Calu3 (cell line): Measurements from ENCODE around the gene FMN1. TPM values are rescaled to one million over a fixed set of nuclear protein-coding genes. Genes with fewer than 3 reads are reported as not detected.

Experiments
- BruUV-seq: library from RNA; stranded (reverse); fragments of 400-500 nt; replicated peaks from 2 replicates; lab custom pipeline; 2021; lab: Mats Ljungman, UMichigan
- CTCF ChIA-PET: fragments of 300-600 bp; sonication (Branson Sonifier 250); formaldehyde crosslinking; loops from one replicate; lab custom pipeline; 2022; ENCODE audit warnings: antibody characterized with exemption; lab: Charles Lee
- DNase-seq: peaks from one replicate; pipeline ENCODE4 v3.0.0; 2022
- H3K27ac Mint-ChIP-seq: one replicate; pipeline ENCODE4 v1.8.0; 2022; ENCODE audit warnings: mixed read lengths; ENCODE audit not compliant: unreplicated experiment
- H3K27me3 Mint-ChIP-seq: one replicate; pipeline ENCODE4 v1.8.0; 2022; ENCODE audit warnings: mixed read lengths; ENCODE audit not compliant: unreplicated experiment
- H3K36me3 Mint-ChIP-seq: one replicate; pipeline ENCODE4 v1.8.0; 2022; ENCODE audit warnings: mild to moderate bottlenecking, moderate library complexity, mixed read lengths; ENCODE audit not compliant: insufficient read depth, unreplicated experiment
- H3K4me1 Mint-ChIP-seq: one replicate; pipeline ENCODE4 v1.8.0; 2022; ENCODE audit warnings: mild to moderate bottlenecking, low read depth, mixed read lengths; ENCODE audit not compliant: unreplicated experiment
- H3K4me3 Mint-ChIP-seq: one replicate; pipeline ENCODE4 v1.8.0; 2022; ENCODE audit warnings: mild to moderate bottlenecking, low read depth, moderate library complexity, mixed read lengths; ENCODE audit not compliant: unreplicated experiment
- H3K9me3 Mint-ChIP-seq: one replicate; pipeline ENCODE4 v1.8.0; 2022; ENCODE audit warnings: low read depth, mixed read lengths; ENCODE audit not compliant: unreplicated experiment
- CTCF ChIP-seq: fragments of 200-600 bp; IDR thresholded peaks from one replicate; pipeline ENCODE4 v1.8.0; 2022; ENCODE audit warnings: antibody characterized with exemption; ENCODE audit not compliant: unreplicated experiment
- intact Hi-C: fragments of 100-400 bp; cut with micrococcal nuclease; formaldehyde crosslinking; loops from one replicate; pipeline ENCODE4 v1.10.0; 2022; ENCODE audit not compliant: unreplicated experiment
- total RNA-seq: library from RNA; stranded (reverse); gene quantifications from 2 replicates; pipeline ENCODE4 v1.2.3, GENCODE V29; 2022

The FMN1 gene
- total RNA-seq, 1 experiment from 2014 or later: 7.1 TPM

- H3K4me1 Mint-ChIP-seq: peaks cover 27% of the 10 kb centered on the region
- peaks cover 15% of the 10 kb centered on the region for H3K36me3 Mint-ChIP-seq
- DNase-seq: peak; percentile 63
- CTCF ChIA-PET: no interaction called here
- H3K27me3 Mint-ChIP-seq: no peaks in the 10 kb centered on the region
- H3K4me3 Mint-ChIP-seq: peak overlapping the region; percentile 86
- BruUV-seq: no TSS peak
- TF ChIP-seq CTCF: no peak
- no peaks in the 10 kb centered on the region for H3K9me3 Mint-ChIP-seq
- H3K27ac Mint-ChIP-seq: peak overlapping the region; percentile 96
- intact Hi-C loops: no loop called here
Measured at GRCh38 chr15:33068007-33068481, 126.5 kb downstream of the FMN1 start.

GRCh38 chr15:33067456-33067855 lies 127.1 kb downstream of the FMN1 start:
- H3K9me3 Mint-ChIP-seq: no peaks in the 10 kb centered on the region
- intact Hi-C loops: no loop called here
- H3K4me1 Mint-ChIP-seq: peaks cover 27% of the 10 kb centered on the region
- H3K27ac Mint-ChIP-seq: peak overlapping the region; percentile 96
- H3K4me3 Mint-ChIP-seq: peak overlapping the region; percentile 86
- peaks cover 15% of the 10 kb centered on the region for H3K36me3 Mint-ChIP-seq
- DNase-seq: no peak
- TSS peak; percentile 79 for BruUV-seq
- TF ChIP-seq CTCF: no peak
- CTCF ChIA-PET: no interaction called here
- no peaks in the 10 kb centered on the region for H3K27me3 Mint-ChIP-seq

- no TSS peak for BruUV-seq
- no peak for DNase-seq
- Mint-ChIP-seq H3K4me1 (peaks cover 27% of the 10 kb centered on the region), H3K27me3 (no peaks in the 10 kb centered on the region), H3K9me3 (no peaks in the 10 kb centered on the region), H3K27ac (no peak overlapping the region), H3K36me3 (peaks cover 15% of the 10 kb centered on the region), H3K4me3 (peak overlapping the region; percentile 86)
- no peak for TF ChIP-seq CTCF
- intact Hi-C loops: no loop called here
- CTCF ChIA-PET: no interaction called here
Measured at GRCh38 chr15:33066584-33066983, 127.9 kb downstream of the FMN1 start.

- H3K36me3 Mint-ChIP-seq: peaks cover 15% of the 10 kb centered on the region
- no TSS peak for BruUV-seq
- no peak for DNase-seq
- H3K27ac Mint-ChIP-seq: peak overlapping the region; percentile 36
- peaks cover 27% of the 10 kb centered on the region for H3K4me1 Mint-ChIP-seq
- H3K9me3 Mint-ChIP-seq: no peaks in the 10 kb centered on the region
- no peak for TF ChIP-seq CTCF
- no peaks in the 10 kb centered on the region for H3K27me3 Mint-ChIP-seq
- intact Hi-C loops: loop anchor here (2.0 kb wide), 1 partner anchor 36 kb away; no protein-coding TSS in a partner anchor
- H3K4me3 Mint-ChIP-seq: peak overlapping the region; percentile 61
- CTCF ChIA-PET: no interaction called here
Measured at GRCh38 chr15:33064878-33065277, 129.6 kb downstream of the FMN1 start.
